Activated T-cell treated with anti-CD3 and anti-CD28 coated beads for 24 hours (primary cell): ENCODE data around the gene TTLL4.

Experiments used
- DNase-seq: peaks from one replicate; pipeline ENCODE4 v3.0.0-alpha.2; 2020; ENCODE audit warnings: low read depth

The TTLL4 gene

GRCh38 chr2:218782528-218782844 is 71.9 kb downstream of the TTLL4 start:
- no peak for DNase-seq

DNA sequence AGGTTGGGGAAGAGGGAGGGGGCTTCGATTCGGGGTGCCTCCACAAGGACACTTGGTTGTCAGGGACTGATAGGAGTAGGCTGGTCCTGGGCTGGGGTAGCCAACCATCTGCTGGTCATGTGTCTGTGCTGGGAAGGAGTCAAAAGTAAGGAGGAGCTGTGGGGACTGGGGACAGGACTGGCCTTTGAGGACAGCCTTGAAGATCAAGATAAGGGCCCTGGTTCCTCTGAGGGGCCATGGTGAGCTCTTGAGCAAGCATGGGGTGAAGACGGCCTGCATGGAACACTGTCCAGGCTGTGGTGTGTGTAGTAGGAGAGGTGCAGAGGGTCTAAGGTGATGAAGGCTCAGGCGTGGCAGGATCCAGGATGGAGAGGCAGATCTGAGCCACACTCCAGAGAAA is 73.1 kb downstream of the TTLL4 start:
- no peak for DNase-seq

- no peak for DNase-seq
Measured at GRCh38 chr2:218785103-218785502, 74.5 kb downstream of the TTLL4 start.

- DNase-seq: no peak
Measured at GRCh38 chr2:218786133-218786532, 75.5 kb downstream of the TTLL4 start.

GRCh38 chr2:218788529-218789255 is 78.1 kb downstream of the TTLL4 start:
- no peak for DNase-seq

- DNase-seq: no peak
Measured at GRCh38 chr2:218792433-218792832, 81.8 kb downstream of the TTLL4 start.

DNA sequence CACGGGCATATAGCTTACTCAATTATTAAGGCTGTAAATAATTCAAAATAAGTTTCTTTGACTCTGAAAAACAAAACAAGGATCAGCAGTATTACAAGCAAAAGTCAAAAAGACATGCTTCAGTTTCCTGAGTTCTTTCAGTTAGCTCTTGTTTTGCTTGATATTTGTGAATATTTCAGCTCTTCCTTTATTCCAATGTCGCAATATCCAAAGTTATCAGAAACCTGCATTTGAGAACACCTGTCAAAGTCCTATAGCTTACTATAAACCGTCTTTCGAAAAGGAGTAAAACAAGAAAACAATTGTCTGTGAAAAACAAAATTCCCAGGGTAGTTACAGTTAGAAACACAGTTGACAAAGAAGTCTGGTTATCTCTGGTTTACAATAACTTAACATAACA is 86.1 kb downstream of the TTLL4 start:
- DNase-seq: no peak

- no peak for DNase-seq
Measured at GRCh38 chr2:218798767-218799504, 88.3 kb downstream of the TTLL4 start.

GRCh38 chr2:218799990-218800389 is 89.4 kb downstream of the TTLL4 start:
- DNase-seq: no peak

DNA sequence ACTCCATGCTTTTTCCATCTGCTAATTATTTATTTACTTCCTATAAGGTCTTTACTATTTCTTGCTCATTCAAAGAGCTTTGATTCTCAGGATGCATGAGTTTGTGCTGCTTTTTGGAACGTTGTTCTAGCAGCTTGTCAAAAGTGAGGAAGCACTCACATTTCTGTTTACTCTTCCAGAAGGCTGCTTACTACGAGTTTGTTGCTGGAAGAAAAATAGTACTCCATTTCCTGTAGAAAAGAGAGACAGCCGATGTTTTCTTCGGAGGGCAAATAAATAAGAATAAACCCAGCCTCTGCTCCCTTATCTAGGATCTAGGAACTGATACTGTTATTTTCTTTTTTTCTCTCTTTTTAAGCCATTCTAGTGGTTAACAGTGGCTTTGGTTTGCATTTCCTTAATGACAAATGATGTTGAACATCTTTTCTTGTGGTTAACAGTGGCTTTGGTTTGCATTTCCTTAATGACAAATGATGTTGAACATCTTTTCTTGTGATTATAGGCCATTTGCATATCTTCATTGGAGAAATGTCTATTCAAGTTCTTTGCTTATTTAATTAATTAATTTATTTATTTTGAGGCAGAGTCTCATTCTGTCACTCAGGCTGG is 91.9 kb downstream of the TTLL4 start:
- no peak for DNase-seq

DNA sequence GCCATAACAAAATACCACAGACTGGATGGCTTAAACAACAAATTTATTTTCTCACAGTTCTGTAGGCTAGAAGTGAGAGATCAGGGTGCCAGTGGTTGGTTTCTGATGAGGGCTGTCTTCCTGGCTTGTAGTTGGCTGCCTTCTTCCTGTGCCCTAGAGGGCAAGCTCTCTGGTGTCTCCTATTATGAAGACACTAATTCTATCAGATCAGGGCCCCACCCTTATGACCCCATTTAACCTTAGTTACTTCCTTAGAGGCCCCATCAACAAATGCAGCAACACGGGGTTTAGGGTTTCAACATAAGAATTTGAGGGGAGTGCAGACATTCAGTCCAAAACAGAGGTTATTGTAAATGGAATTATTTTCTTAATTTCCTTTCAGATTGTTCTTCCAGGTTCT is 94.2 kb downstream of the TTLL4 start:
- no peak for DNase-seq
